Ectodermal cell (in vitro differentiated cells): ENCODE results near the gene EVX2.

ENCODE experiments used
- H3K27ac ChIP-seq: 2 replicates; pipeline ENCODE4 v1.7.0; 2013; ENCODE audit warnings: mild to moderate bottlenecking, low read depth, low read length; ENCODE audit not compliant: insufficient read depth, poor library complexity, severe bottlenecking
- H3K27me3 ChIP-seq: 2 replicates; pipeline ENCODE4 v1.7.0; 2013; ENCODE audit warnings: mild to moderate bottlenecking, low read length; ENCODE audit not compliant: insufficient read depth, control insufficient read depth, poor library complexity, severe bottlenecking
- H3K36me3 ChIP-seq: one replicate; pipeline ENCODE4 v1.7.0; 2013; ENCODE audit warnings: low read length; ENCODE audit not compliant: control insufficient read depth, insufficient read depth
- H3K4me1 ChIP-seq: one replicate; pipeline ENCODE4 v1.7.0; 2013; ENCODE audit warnings: low read length; ENCODE audit not compliant: control insufficient read depth, insufficient read depth
- H3K4me3 ChIP-seq: 2 replicates; pipeline ENCODE4 v1.7.0; 2013; ENCODE audit warnings: low read depth, low read length, control low read depth; ENCODE audit not compliant: insufficient read depth
- H3K9me3 ChIP-seq: 2 replicates; pipeline ENCODE4 v1.7.0; 2013; ENCODE audit warnings: mild to moderate bottlenecking, low read length, moderate library complexity; ENCODE audit not compliant: control insufficient read depth
- WGBS, 2 experiments: methylation state at CpG; one replicate each; pipeline ENCODE4 v1.1.7; 2013; ENCODE audit warnings: missing lambda C conversion rate in 2 of 2; 5-methylcytosine and 5-hydroxymethylcytosine counted together

EVX2 gene

DNA sequence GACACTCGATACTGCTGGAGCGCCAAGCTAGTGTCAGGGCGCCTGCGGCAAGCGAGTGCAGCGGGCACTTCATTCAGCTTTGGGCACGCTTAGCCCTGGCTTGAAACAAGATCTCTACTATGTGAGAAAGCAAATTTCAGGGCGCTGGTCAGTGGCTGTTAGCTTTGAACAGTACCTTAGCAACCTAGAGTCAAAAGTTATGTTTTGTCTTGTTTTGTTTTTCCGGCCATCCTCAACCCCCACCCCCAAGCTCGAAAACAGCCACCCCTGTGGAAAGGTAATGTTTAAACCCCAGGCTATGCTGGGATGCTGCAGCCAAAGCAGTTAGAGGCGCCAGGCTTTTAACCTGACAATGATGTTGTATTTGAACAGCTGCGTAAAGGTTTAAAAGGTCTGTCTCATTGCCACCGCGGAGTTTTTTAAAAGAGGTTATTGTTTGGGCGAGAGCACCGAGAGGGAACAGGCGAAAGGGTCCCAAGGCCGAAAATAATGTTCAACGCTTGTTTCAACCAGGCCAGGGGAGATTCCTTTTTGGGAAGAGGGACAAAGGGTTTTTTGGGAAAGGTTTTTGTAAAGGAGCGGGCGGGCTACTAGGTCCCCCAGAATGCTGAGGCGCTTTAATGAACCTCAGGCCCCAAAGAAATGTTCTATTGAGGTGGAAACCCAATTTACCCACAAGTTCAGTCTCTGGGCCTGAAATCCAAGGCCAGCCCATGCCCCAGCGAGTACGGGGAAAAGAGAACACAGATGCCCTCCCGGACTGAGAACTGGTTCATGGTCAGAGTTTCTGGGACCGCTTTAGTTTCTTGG lies 30.6 kb upstream of the EVX2 start:
- WGBS, 2 experiments, result 7% methylated on average over 25 to 26 of the region's 26 CpGs
- H3K27ac ChIP-seq, result no peak overlapping the region
- H3K27me3 ChIP-seq, result peaks cover 100% of the 10 kb centered on the region

GRCh38 chr2:176112375-176113302 lies 28.9 kb upstream of the EVX2 start:
- 9 to 11% methylated on average over 39 to 40 of the region's 40 CpGs for WGBS, 2 experiments

More for the DNA sequence above, 30.6 kb upstream of the EVX2 start:
- Histone ChIP-seq H3K4me1 (no peaks in the 10 kb centered on the region), H3K36me3 (no peaks in the 10 kb centered on the region), H3K9me3 (no peaks in the 10 kb centered on the region), H3K4me3 (no peak overlapping the region)

DNA sequence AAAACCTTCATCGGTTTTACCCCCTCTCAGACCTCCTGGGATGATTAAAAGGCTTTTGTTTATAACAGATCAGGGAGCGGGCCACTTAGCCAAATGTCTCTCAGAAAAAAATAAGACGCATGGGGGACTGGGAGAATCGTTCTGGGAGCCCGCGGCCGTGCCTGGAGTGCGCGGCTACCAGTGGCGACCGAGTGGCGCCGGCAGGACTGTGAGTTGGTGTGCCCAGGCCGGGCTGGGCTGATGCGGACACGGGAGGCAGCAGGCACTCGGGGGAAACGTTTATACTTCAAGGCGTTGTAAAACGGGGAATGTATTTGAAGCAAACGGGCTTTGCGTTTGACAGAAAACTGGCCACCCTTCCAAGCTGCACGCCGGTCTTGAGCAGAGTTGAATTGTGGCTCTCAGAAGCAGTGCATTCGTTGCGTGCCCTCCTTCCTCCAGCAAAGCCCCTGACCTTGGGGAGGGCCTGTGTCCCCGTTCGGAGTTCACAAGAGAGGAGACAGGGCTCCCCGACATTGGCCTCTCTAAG lies 28.1 kb upstream of the EVX2 start:
- Histone ChIP-seq H3K27me3 (peaks cover 100% of the 10 kb centered on the region), H3K4me3 (no peak overlapping the region), H3K27ac (no peak overlapping the region), H3K4me1 (no peaks in the 10 kb centered on the region), H3K9me3 (no peaks in the 10 kb centered on the region), H3K36me3 (no peaks in the 10 kb centered on the region)
- 4 to 7% methylated on average over 28 to 29 of the region's 29 CpGs for WGBS, 2 experiments

More at GRCh38 chr2:176112375-176113302, 28.9 kb upstream of the EVX2 start:
- Histone ChIP-seq H3K4me1 (no peaks in the 10 kb centered on the region), H3K36me3 (no peaks in the 10 kb centered on the region), H3K9me3 (no peaks in the 10 kb centered on the region), H3K27me3 (peaks cover 100% of the 10 kb centered on the region), H3K4me3 (no peak overlapping the region), H3K27ac (no peak overlapping the region)

- Histone ChIP-seq H3K27me3 (peaks cover 100% of the 10 kb centered on the region), H3K4me3 (no peak overlapping the region), H3K4me1 (no peaks in the 10 kb centered on the region), H3K36me3 (no peaks in the 10 kb centered on the region), H3K9me3 (no peaks in the 10 kb centered on the region), H3K27ac (no peak overlapping the region)
- WGBS, 2 experiments, result 1 to 3% methylated on average over 16 of the region's 16 CpGs
Measured at GRCh38 chr2:176111309-176111663, 27.5 kb upstream of the EVX2 start.

GRCh38 chr2:176110415-176111308 lies 26.9 kb upstream of the EVX2 start:
- 30 to 31% methylated on average over 6 to 7 of the region's 7 CpGs for WGBS, 2 experiments
- H3K4me1 ChIP-seq, result no peaks in the 10 kb centered on the region
- H3K27ac ChIP-seq, result no peak overlapping the region
- no peaks in the 10 kb centered on the region for H3K36me3 ChIP-seq
- H3K27me3 ChIP-seq, result peaks cover 100% of the 10 kb centered on the region
- H3K4me3 ChIP-seq, result no peak overlapping the region
- H3K9me3 ChIP-seq, result no peaks in the 10 kb centered on the region

- Histone ChIP-seq H3K4me1 (no peaks in the 10 kb centered on the region), H3K36me3 (no peaks in the 10 kb centered on the region), H3K9me3 (no peaks in the 10 kb centered on the region), H3K27ac (no peak overlapping the region), H3K27me3 (peaks cover 100% of the 10 kb centered on the region), H3K4me3 (no peak overlapping the region)
- WGBS, 2 experiments, result 31 to 33% methylated on average over 4 of the region's 4 CpGs
Measured at GRCh38 chr2:176109946-176110345, 26.2 kb upstream of the EVX2 start.

- Histone ChIP-seq H3K9me3 (no peaks in the 10 kb centered on the region), H3K4me1 (no peaks in the 10 kb centered on the region), H3K27ac (no peak overlapping the region), H3K36me3 (no peaks in the 10 kb centered on the region), H3K27me3 (peaks cover 100% of the 10 kb centered on the region), H3K4me3 (no peak overlapping the region)
- WGBS, 2 experiments, result 5 to 8% methylated on average over 25 to 26 of the region's 26 CpGs
Measured at GRCh38 chr2:176109192-176109901, 25.6 kb upstream of the EVX2 start.

- WGBS, 2 experiments, result 1 to 2% methylated on average over 58 to 59 of the region's 59 CpGs
- H3K27me3 ChIP-seq, result peaks cover 100% of the 10 kb centered on the region
- H3K36me3 ChIP-seq, result no peaks in the 10 kb centered on the region
- no peaks in the 10 kb centered on the region for H3K4me1 ChIP-seq
- H3K4me3 ChIP-seq, result no peak overlapping the region
- H3K9me3 ChIP-seq, result no peaks in the 10 kb centered on the region
- H3K27ac ChIP-seq, result no peak overlapping the region
Measured at GRCh38 chr2:176107731-176108181, 24.0 kb upstream of the EVX2 start.
